BE2C (cell line): Measurements from ENCODE around the gene STK17B.

Experiments
- DNase-seq: peaks from one replicate; pipeline ENCODE4 v3.0.0-alpha.2; 2020
- H3K27me3 ChIP-seq: fragments of 250-450 bp; sonication (Bioruptor Pico); 2 replicates; pipeline ENCODE4 v1.5.1; 2020; ENCODE audit warnings: mild to moderate bottlenecking
- H3K36me3 ChIP-seq: fragments of 250-450 bp; sonication (Bioruptor Pico); 2 replicates; pipeline ENCODE4 v1.5.1; 2020; ENCODE audit warnings: mild to moderate bottlenecking
- H3K4me1 ChIP-seq: fragments of 250-450 bp; sonication (Bioruptor Pico); 2 replicates; pipeline ENCODE4 v1.5.1; 2020
- H3K4me3 ChIP-seq: 2 replicates; pipeline ENCODE4 v1.5.1; 2011; ENCODE audit warnings: low read depth, low read length
- H3K9me3 ChIP-seq: fragments of 250-450 bp; sonication (Bioruptor Pico); 2 replicates; pipeline ENCODE4 v1.5.1; 2020
- TF ChIP-seq, protein P1 (sequence below): IDR thresholded peaks from 2 replicates; pipeline ENCODE4 v1.5.1; 2012; ENCODE audit warnings: mild to moderate bottlenecking, low read depth, low read length

The STK17B gene

GRCh38 chr2:196145256-196145655 is 26.1 kb downstream of the STK17B start:
- TF ChIP-seq, protein P1, sequence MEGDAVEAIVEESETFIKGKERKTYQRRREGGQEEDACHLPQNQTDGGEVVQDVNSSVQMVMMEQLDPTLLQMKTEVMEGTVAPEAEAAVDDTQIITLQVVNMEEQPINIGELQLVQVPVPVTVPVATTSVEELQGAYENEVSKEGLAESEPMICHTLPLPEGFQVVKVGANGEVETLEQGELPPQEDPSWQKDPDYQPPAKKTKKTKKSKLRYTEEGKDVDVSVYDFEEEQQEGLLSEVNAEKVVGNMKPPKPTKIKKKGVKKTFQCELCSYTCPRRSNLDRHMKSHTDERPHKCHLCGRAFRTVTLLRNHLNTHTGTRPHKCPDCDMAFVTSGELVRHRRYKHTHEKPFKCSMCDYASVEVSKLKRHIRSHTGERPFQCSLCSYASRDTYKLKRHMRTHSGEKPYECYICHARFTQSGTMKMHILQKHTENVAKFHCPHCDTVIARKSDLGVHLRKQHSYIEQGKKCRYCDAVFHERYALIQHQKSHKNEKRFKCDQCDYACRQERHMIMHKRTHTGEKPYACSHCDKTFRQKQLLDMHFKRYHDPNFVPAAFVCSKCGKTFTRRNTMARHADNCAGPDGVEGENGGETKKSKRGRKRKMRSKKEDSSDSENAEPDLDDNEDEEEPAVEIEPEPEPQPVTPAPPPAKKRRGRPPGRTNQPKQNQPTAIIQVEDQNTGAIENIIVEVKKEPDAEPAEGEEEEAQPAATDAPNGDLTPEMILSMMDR: no peak
- H3K36me3 ChIP-seq: peaks cover 34% of the 10 kb centered on the region

DNA sequence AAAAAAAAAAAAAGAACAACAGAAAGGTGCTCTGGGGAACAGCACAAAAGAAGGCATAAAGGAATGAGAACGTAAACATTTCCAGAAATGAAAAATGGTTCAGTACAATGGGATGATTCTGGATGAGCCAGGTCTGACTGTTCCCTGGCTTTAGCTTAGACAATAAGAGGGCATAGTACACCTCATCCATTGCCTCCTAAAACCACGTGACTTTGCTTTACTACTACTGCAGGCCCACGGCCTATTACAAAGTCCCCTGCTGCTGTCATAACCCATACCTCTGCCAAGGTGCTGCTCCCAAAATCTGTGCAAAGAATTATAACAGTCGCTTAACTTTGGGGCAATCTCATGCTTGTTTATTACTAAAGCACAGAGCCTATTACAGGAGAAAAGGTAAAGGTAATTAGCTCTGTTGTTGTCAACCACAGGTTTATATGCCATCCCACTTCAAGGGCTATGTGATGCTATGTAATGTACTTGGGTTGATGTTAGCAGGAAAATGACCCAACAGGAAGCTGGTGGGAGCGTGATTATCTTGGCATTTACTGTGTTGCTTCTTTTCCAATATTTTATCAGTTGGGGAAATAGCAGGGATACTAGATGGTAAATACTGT is 26.8 kb downstream of the STK17B start:
- H3K4me1 ChIP-seq: no peaks in the 10 kb centered on the region
- no peak overlapping the region for H3K4me3 ChIP-seq
- TF ChIP-seq, protein P1: no peak
- peaks cover 40% of the 10 kb centered on the region for H3K36me3 ChIP-seq
- no peak for DNase-seq
- H3K27me3 ChIP-seq: no peaks in the 10 kb centered on the region
- no peaks in the 10 kb centered on the region for H3K9me3 ChIP-seq

More at GRCh38 chr2:196145256-196145655, 26.1 kb downstream of the STK17B start:
- Histone ChIP-seq H3K4me3 (no peak overlapping the region), H3K9me3 (no peaks in the 10 kb centered on the region), H3K4me1 (no peaks in the 10 kb centered on the region), H3K27me3 (no peaks in the 10 kb centered on the region)
- DNase-seq: no peak

DNA sequence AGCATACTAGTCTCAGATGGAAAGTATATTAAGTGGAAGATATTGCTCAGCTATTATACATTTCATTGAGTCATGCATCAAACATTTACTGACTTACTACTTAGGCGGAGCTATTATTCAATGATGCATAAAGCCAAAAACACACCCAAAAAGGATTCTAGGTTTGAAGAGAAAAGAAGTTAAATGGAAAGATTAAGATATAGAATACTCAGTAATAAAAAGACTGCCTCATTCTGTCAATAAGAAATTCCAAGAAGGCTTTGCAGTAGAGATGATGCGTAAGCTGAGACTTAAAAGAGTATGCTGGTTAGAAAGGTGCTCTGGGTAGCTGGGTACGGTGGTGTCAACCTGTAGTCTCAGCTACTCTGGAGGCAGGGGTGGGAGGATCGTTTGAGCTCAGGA is 27.6 kb downstream of the STK17B start:
- no peaks in the 10 kb centered on the region for H3K27me3 ChIP-seq
- TF ChIP-seq, protein P1: no peak
- H3K4me1 ChIP-seq: no peaks in the 10 kb centered on the region
- no peaks in the 10 kb centered on the region for H3K9me3 ChIP-seq
- no peak for DNase-seq
- no peak overlapping the region for H3K4me3 ChIP-seq
- peaks cover 46% of the 10 kb centered on the region for H3K36me3 ChIP-seq

DNA sequence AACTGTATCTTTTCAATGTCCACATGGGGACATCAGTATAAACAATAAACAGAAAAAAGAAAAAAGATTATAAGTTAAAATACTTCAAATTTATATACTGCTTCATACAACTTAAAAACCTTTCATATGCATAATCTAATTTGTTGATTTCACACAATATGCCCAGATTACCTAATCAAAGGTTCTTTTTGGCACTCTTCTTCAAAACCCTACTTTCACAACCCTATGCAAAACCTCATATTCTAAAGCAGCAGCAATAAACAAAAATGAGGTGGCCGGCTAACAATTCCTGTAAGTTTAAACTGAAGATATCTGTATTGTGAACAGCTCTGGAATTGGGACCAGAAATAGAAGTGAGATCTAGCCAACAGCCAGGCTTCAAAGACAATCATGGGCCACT is 28.6 kb downstream of the STK17B start:
- H3K9me3 ChIP-seq: no peaks in the 10 kb centered on the region
- no peaks in the 10 kb centered on the region for H3K27me3 ChIP-seq
- TF ChIP-seq, protein P1: no peak
- no peaks in the 10 kb centered on the region for H3K4me1 ChIP-seq
- no peak overlapping the region for H3K4me3 ChIP-seq
- peaks cover 51% of the 10 kb centered on the region for H3K36me3 ChIP-seq
- DNase-seq: no peak

DNA sequence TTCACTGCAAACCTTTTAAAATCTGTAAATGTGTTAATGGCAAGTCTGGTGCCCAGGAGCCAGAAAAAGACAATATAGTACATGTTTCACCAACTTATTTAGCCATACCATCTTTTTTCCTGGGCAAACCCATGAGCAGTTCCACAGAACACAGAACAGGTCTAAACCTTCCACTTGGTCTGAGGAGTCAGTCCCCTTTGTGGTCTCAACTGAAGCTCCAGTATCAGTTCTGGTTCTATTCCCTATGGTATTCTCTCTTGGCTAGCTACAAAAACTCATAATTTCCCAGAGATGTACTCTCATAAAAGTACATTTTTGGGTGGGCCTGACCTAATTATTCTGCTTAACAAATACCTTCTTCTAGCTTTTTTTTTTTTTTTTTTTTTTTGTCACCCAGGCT is 31.2 kb downstream of the STK17B start:
- H3K27me3 ChIP-seq: no peaks in the 10 kb centered on the region
- TF ChIP-seq, protein P1: no peak
- no peaks in the 10 kb centered on the region for H3K4me1 ChIP-seq
- no peak for DNase-seq
- no peak overlapping the region for H3K4me3 ChIP-seq
- H3K36me3 ChIP-seq: peaks cover 58% of the 10 kb centered on the region
- H3K9me3 ChIP-seq: no peaks in the 10 kb centered on the region

DNA sequence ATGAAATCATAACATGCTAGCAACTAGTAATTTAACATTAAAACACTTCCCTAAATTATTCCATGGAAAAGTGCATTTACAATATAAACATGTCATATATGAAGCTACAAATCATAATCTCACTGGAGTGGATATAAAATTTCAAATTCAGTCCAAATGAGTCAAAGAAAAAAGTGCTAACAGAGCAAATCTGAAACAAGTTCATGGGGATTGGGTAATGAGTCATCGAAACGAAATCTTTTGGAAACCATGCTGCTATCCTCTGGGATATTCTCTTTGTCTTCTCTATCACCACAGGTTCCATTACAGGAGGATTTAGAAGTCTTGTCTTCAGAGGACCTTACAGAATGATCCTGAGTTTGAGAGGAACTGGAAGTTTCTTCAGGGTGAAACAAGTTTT is 34.1 kb downstream of the STK17B start:
- no peaks in the 10 kb centered on the region for H3K4me1 ChIP-seq
- TF ChIP-seq, protein P1: no peak
- no peak for DNase-seq
- no peak overlapping the region for H3K4me3 ChIP-seq
- no peaks in the 10 kb centered on the region for H3K9me3 ChIP-seq
- no peaks in the 10 kb centered on the region for H3K27me3 ChIP-seq
- H3K36me3 ChIP-seq: peaks cover 54% of the 10 kb centered on the region
